SK-N-SH (cell line): ENCODE results near the gene KLHL13.

ENCODE experiments used
- CHD2 ChIP-seq: fragments of 150-350 bp; IDR thresholded peaks from 2 replicates; pipeline ENCODE4 v1.6.1; 2018; ENCODE audit warnings: low read length; ENCODE audit not compliant: partially characterized antibody
- CTCF ChIP-seq: fragments of 200-600 bp; sonication (generic); IDR thresholded peaks from 2 replicates; pipeline ENCODE4 v1.6.1; 2017; ENCODE audit warnings: antibody characterized with exemption, mild to moderate bottlenecking, moderate library complexity
- FOXJ3 ChIP-seq: sonication (generic); formaldehyde crosslinking; IDR thresholded peaks from 2 replicates; pipeline ENCODE4 v1.5.1; 2020; ENCODE audit warnings: mild to moderate bottlenecking, missing genetic modification reagents
- FOXM1 ChIP-seq: IDR thresholded peaks from 2 replicates; pipeline ENCODE4 v1.4.0; 2012; ENCODE audit warnings: low read depth, mild to moderate bottlenecking
- GABPA ChIP-seq: IDR thresholded peaks from 2 replicates; pipeline ENCODE4 v1.4.0; 2012; ENCODE audit warnings: low read depth, mild to moderate bottlenecking
- IRF3 ChIP-seq: fragments of 150-350 bp; IDR thresholded peaks from 2 replicates; pipeline ENCODE4 v1.6.1; 2016; ENCODE audit warnings: mild to moderate bottlenecking, low read depth, low read length
- MAX ChIP-seq: IDR thresholded peaks from 2 replicates; pipeline ENCODE4 v1.4.0; 2012; ENCODE audit warnings: low read depth
- NRF1 ChIP-seq: IDR thresholded peaks from 2 replicates; pipeline ENCODE4 v1.6.1; 2012; ENCODE audit warnings: low read depth, mild to moderate bottlenecking, low read length
- POLR2AphosphoS5 ChIP-seq: IDR thresholded peaks from 2 replicates; pipeline ENCODE4 v1.6.1; 2012; ENCODE audit warnings: low read depth, low read length
- RAD21 ChIP-seq: IDR thresholded peaks from 2 replicates; pipeline ENCODE4 v1.6.1; 2012; ENCODE audit warnings: mild to moderate bottlenecking, low read length
- SIN3A ChIP-seq: IDR thresholded peaks from 2 replicates; pipeline ENCODE4 v1.6.1; 2012; ENCODE audit warnings: low read depth, mild to moderate bottlenecking, low read length, moderate library complexity, borderline replicate concordance
- SMC3 ChIP-seq: IDR thresholded peaks from 2 replicates; pipeline ENCODE4 v1.6.1; 2012; ENCODE audit warnings: low read depth, low read length, improper control_type of control experiment
- USF2 ChIP-seq: fragments of 150-350 bp; IDR thresholded peaks from 2 replicates; pipeline ENCODE4 v1.6.1; 2017; ENCODE audit warnings: antibody characterized with exemption, low read length, low read depth, borderline replicate concordance

- TF ChIP-seq CTCF (no peak), GABPA (no peak), RAD21 (no peak), CHD2 (no peak), MAX (no peak), FOXJ3 (CRISPR knock-in tag) (no peak), NRF1 (no peak), USF2 (no peak), POLR2AphosphoS5 (no peak), SMC3 (no peak), IRF3 (no peak), SIN3A (no peak), FOXM1 (no peak)
These were observed 159.5 kb downstream of the KLHL13 start for GRCh38 chrX:117957128-117957527.
